GM23338 (cell line): ENCODE data around the gene INPP1. TPM values are rescaled to one million over a fixed set of nuclear protein-coding genes. Genes with fewer than 3 reads are reported as not detected.

ENCODE experiments used
- ETS1 ChIP-seq: IDR thresholded peaks from 2 replicates; pipeline ENCODE4 v1.6.1; 2016; ENCODE audit warnings: antibody characterized with exemption
- EZH2phosphoT487 ChIP-seq: fragments of 200-600 bp; sonication (generic); IDR thresholded peaks from one replicate; pipeline ENCODE4 v1.8.1; 2018; ENCODE audit warnings: antibody characterized with exemption; ENCODE audit not compliant: unreplicated experiment
- NANOG ChIP-seq: IDR thresholded peaks from 2 replicates; pipeline ENCODE4 v1.6.1; 2016; ENCODE audit warnings: antibody characterized with exemption, borderline replicate concordance
- POLR2AphosphoS5 ChIP-seq: IDR thresholded peaks from 2 replicates; pipeline ENCODE4 v1.6.1; 2016; ENCODE audit warnings: antibody characterized with exemption, low read depth
- REST ChIP-seq: IDR thresholded peaks from one replicate; pipeline ENCODE4 v1.6.1; 2018; ENCODE audit warnings: antibody characterized with exemption; ENCODE audit not compliant: unreplicated experiment
- STAT1 ChIP-seq: IDR thresholded peaks from one replicate; pipeline ENCODE4 v1.6.1; 2016; ENCODE audit warnings: antibody characterized with exemption; ENCODE audit not compliant: unreplicated experiment
- ZNF114 ChIP-seq: fragments of 250-450 bp; sonication (Bioruptor Pico); IDR thresholded peaks from 2 replicates; pipeline ENCODE4 v1.5.0; 2020; ENCODE audit warnings: mild to moderate bottlenecking, moderate library complexity
- ZNF462 ChIP-seq: fragments of 250-450 bp; sonication (Bioruptor Pico); IDR thresholded peaks from 2 replicates; pipeline ENCODE4 v1.5.0; 2020; ENCODE audit warnings: mild to moderate bottlenecking, moderate library complexity
- polyA plus RNA-seq: library from polyadenylated mRNA; unstranded; fragments of >200 nt; fragmentation: Nextera tagmentation; extraction: Ambion mirVana; gene quantifications from 2 replicates; pipeline ENCODE4 v1.2.1, GENCODE V29; 2016
- total RNA-seq: library from RNA; depleted of rRNA; stranded (reverse); fragments of >200 nt; shearing (Covaris generic); gene quantifications from 2 replicates; pipeline ENCODE4 v1.2.3, GENCODE V29; 2014

INPP1 gene
- total and polyA plus RNA-seq, 2 experiments from 2014 or later = 2.6 to 6.5 TPM

GRCh38 chr2:190315273-190315672 lies 28.1 kb upstream of the INPP1 start (continued):
- no peak for TF ChIP-seq ZNF462 (CRISPR knock-in tag)
- TF ChIP-seq STAT1 = no peak
- TF ChIP-seq REST = no peak
- no peak for TF ChIP-seq EZH2phosphoT487
- no peak for TF ChIP-seq NANOG
- no peak for TF ChIP-seq ZNF114 (CRISPR knock-in tag)
- no peak for TF ChIP-seq ETS1
- TF ChIP-seq POLR2AphosphoS5 = no peak
